Neutrophil (primary cell): ENCODE data around the gene ATP1A3.

Source experiments
- H3K27ac ChIP-seq: fragments of 200-600 bp; sonication (generic); 2 replicates; pipeline ENCODE4 v1.5.1; 2016; ENCODE audit warnings: mild to moderate bottlenecking, moderate library complexity
- H3K27me3 ChIP-seq: fragments of 200-600 bp; sonication (generic); 2 replicates; pipeline ENCODE4 v1.6.0; 2016; ENCODE audit warnings: mild to moderate bottlenecking
- H3K36me3 ChIP-seq: fragments of 200-600 bp; sonication (generic); 2 replicates; pipeline ENCODE4 v1.5.1; 2017
- H3K4me1 ChIP-seq, 2 experiments: fragments of 200-600 bp in 1 of 2; sonication (generic) in 1 of 2; 1 replicate in 1 of 2; 2 replicates in 1 of 2; pipeline versions ENCODE4 v1.5.1 to v1.6.1; 2013 to 2016; ENCODE audit warnings: low read depth in 1 of 2, low read length in 1 of 2, mild to moderate bottlenecking in 1 of 2, moderate library complexity in 1 of 2; ENCODE audit not compliant: control insufficient read depth in 1 of 2, insufficient read depth in 1 of 2
- H3K4me3 ChIP-seq, 2 experiments: fragments of 200-600 bp in 1 of 2; sonication (generic) in 1 of 2; 1 replicate in 1 of 2; 2 replicates in 1 of 2; pipeline ENCODE4 v1.5.1; 2013 to 2016; ENCODE audit warnings: low read depth in 1 of 2, low read length in 1 of 2, mild to moderate bottlenecking in 1 of 2, moderate library complexity in 1 of 2
- H3K9me3 ChIP-seq: fragments of 200-600 bp; sonication (generic); 2 replicates; pipeline ENCODE4 v1.5.1; 2016
- CTCF ChIP-seq: fragments of 200-600 bp; sonication (generic); IDR thresholded peaks from 2 replicates; pipeline ENCODE4 v1.5.1; 2016; ENCODE audit warnings: antibody characterized with exemption

ATP1A3 gene

GRCh38 chr19:41955521-41955920 is 38.5 kb downstream of the ATP1A3 start:
- H3K27ac ChIP-seq: no peak overlapping the region
- TF ChIP-seq CTCF: no peak

GRCh38 chr19:41951686-41952172 is 42.3 kb downstream of the ATP1A3 start:
- Histone ChIP-seq H3K4me3 (no peak overlapping the region), H3K4me1 (peaks cover 0 to 4% of the 10 kb centered on the region in 2 experiments), H3K9me3 (no peaks in the 10 kb centered on the region), H3K36me3 (peaks cover 25% of the 10 kb centered on the region), H3K27ac (no peak overlapping the region), H3K27me3 (no peaks in the 10 kb centered on the region)
- peak; percentile 93 for TF ChIP-seq CTCF

More at GRCh38 chr19:41955521-41955920, 38.5 kb downstream of the ATP1A3 start:
- Histone ChIP-seq H3K36me3 (peaks cover 31% of the 10 kb centered on the region), H3K4me3 (no peak overlapping the region), H3K4me1 (peaks cover 20 to 24% of the 10 kb centered on the region in 2 experiments), H3K9me3 (no peaks in the 10 kb centered on the region), H3K27me3 (no peaks in the 10 kb centered on the region)

- Histone ChIP-seq H3K9me3 (no peaks in the 10 kb centered on the region), H3K27ac (no peak overlapping the region), H3K27me3 (peaks cover 15% of the 10 kb centered on the region), H3K4me1 (peaks cover 0 to 4% of the 10 kb centered on the region in 2 experiments), H3K4me3 (no peak overlapping the region), H3K36me3 (no peaks in the 10 kb centered on the region)
- no peak for TF ChIP-seq CTCF
Measured at GRCh38 chr19:41947091-41947490, 46.9 kb downstream of the ATP1A3 start.

- H3K27ac ChIP-seq: no peak overlapping the region
- no peak for TF ChIP-seq CTCF
- H3K27me3 ChIP-seq: peaks cover 34% of the 10 kb centered on the region
- peaks cover 0 to 6% of the 10 kb centered on the region in 2 experiments for H3K4me1 ChIP-seq
- H3K9me3 ChIP-seq: no peaks in the 10 kb centered on the region
- no peak overlapping the region for H3K4me3 ChIP-seq
- no peaks in the 10 kb centered on the region for H3K36me3 ChIP-seq
Measured at GRCh38 chr19:41945135-41945766, 48.8 kb downstream of the ATP1A3 start.

- Histone ChIP-seq H3K4me1 (peaks cover 0 to 12% of the 10 kb centered on the region in 2 experiments), H3K36me3 (no peaks in the 10 kb centered on the region), H3K4me3 (no peak overlapping the region), H3K27ac (no peak overlapping the region), H3K27me3 (peaks cover 43% of the 10 kb centered on the region), H3K9me3 (no peaks in the 10 kb centered on the region)
- TF ChIP-seq CTCF: no peak
Measured at GRCh38 chr19:41944336-41944735, 49.7 kb downstream of the ATP1A3 start.
